ENCODE results near the gene SF3B2. TPM values are rescaled to one million over a fixed set of nuclear protein-coding genes. Genes with fewer than 3 reads are reported as not detected.
"Not testable (repeated sequence)": the region's sequence is repeated elsewhere in the genome, so short reads cannot be mapped to it uniquely, and the experiment has no call there.

Gene SF3B2
- total RNA-seq, 1 donor from 2014 or later, result 204 TPM

DNA sequence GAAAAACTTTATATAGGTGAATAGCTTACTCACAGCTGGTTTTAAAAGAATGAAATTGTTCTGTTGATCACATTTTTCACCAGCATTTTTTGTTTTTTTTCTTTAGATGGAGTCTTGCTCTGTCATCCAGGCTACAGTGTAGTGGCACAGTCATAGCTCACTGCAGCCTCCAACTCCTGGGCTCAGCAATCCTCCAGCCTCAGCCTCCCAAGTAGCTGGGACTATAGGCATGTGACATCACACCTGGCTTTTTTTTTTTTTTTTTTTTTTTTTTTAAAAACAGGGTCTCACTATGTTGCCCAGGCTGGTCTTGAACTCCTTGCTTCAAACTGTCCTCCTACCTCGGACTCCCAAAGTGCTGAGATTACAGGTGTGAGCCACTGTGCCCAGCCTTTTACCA lies 21.5 kb downstream of the SF3B2 start:
- TF ChIP-seq CTCF (conservative IDR thresholded peaks at IDR 0.05; ENCODE audit: low read depth, low read length), result no peak
- DNase-seq (ENCODE audit: low read depth), result no peak

GRCh38 chr11:66075273-66075672 lies 23.1 kb downstream of the SF3B2 start:
- TF ChIP-seq CTCF (conservative IDR thresholded peaks at IDR 0.05; ENCODE audit: low read depth, low read length), result no peak
- no peak overlapping the region for H3K4me3 ChIP-seq (ENCODE audit: low read depth, low read length)
- DNase-seq (ENCODE audit: low read depth), result no peak

More for the DNA sequence above, 21.5 kb downstream of the SF3B2 start:
- no peak overlapping the region for H3K4me3 ChIP-seq (ENCODE audit: low read depth, low read length)

- DNase-seq (ENCODE audit: low read depth), result no peak
- H3K4me3 ChIP-seq (ENCODE audit: low read depth, low read length), result no peak overlapping the region
- no peak for TF ChIP-seq CTCF (conservative IDR thresholded peaks at IDR 0.05; ENCODE audit: low read depth, low read length)
These were observed 24.4 kb downstream of the SF3B2 start for GRCh38 chr11:66076561-66076960.

DNA sequence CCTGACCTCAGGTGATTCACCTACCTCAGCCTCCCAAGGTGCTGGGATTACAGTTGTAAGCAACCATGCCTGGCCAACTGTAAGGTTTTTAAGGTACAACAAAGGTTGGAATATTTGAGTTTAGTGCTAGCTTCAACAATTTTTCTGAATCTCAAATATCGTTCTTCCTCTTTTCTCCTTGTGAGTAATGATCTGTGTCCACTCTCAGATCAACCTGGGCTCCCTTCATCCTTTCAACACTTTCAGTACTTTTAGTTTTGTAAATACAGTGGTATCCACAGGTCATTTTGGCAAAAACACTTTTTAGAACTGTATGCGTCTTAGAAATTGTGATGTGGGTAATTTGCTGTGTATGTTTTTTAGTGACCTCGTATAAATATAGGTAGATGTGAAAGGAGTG lies 25.8 kb downstream of the SF3B2 start:
- no peak overlapping the region for H3K4me3 ChIP-seq (ENCODE audit: low read depth, low read length)
- DNase-seq (ENCODE audit: low read depth), result no peak
- no peak for TF ChIP-seq CTCF (conservative IDR thresholded peaks at IDR 0.05; ENCODE audit: low read depth, low read length)

DNA sequence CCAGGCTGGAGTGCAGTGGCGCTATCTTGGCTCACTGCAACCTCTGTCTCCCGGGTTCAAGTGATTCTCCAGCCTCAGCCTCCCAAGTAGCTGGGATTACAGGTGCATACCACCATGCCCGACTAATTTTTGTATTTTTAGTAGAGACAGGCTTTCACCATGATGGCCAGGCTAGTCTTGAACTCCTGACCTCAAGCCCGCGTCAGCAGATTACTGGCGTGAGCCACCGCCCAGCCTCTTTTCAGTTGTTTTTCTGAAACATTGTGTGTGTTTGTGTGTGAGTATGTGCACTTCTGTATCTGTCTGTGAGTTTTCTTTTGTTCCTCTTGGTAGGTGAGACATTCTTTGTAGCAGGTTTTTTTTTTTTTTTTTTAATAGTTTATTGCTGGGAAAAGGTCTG lies 26.8 kb downstream of the SF3B2 start:
- not testable (repeated sequence) for DNase-seq (ENCODE audit: low read depth); H3K4me3 ChIP-seq (ENCODE audit: low read depth, low read length)

DNA sequence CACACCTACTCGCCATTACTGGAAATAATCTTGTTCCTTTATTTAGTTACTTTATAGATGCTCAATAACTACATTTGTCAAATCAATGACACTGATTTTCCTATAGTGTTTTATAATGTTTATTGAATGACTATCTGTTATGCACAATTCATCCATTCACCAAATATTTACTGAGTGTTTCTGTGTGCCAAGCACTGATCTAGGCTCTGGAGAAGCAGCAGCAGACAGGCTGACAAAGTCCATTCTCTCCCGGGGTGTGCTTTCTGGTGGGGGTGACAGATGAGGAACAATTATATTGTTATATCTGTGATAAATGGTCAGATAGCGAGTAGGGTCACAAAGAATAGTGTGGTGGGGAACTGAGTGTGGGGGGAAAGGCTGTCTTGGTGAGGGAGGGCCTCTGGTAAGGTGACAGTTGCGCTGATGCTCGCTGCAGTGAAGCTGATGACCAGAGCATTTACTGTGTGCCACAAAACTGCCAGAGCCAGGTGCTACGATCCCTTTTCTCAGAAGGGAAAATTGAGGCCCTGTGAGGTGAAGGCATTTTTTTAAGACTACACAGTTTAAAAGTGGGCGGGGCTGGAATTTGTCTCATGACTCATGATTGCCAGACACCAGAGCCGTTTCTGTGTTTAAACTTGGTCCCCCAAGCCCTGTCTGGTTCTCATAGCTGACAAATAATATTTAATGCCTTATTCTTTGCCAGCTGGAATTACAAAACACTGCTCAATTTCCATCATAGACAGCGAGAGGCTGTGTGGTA lies 28.1 kb downstream of the SF3B2 start:
- no peak overlapping the region for H3K4me3 ChIP-seq (ENCODE audit: low read depth, low read length)
- no peak for TF ChIP-seq CTCF (conservative IDR thresholded peaks at IDR 0.05; ENCODE audit: low read depth, low read length)
- no peak for DNase-seq (ENCODE audit: low read depth)

- no peak overlapping the region for H3K4me3 ChIP-seq (ENCODE audit: low read depth, low read length)
- no peak for DNase-seq (ENCODE audit: low read depth)
- no peak for TF ChIP-seq CTCF (conservative IDR thresholded peaks at IDR 0.05; ENCODE audit: low read depth, low read length)
These were observed 29.3 kb downstream of the SF3B2 start for GRCh38 chr11:66081505-66081904.

Data from epithelial cell of proximal tubule (primary cell).